ENCODE data around the gene HRH3. TPM values are rescaled to one million over a fixed set of nuclear protein-coding genes. Genes with fewer than 3 reads are reported as not detected.

HRH3 gene
- total RNA-seq, 1 experiment from 2014 or later, result not detected

DNA sequence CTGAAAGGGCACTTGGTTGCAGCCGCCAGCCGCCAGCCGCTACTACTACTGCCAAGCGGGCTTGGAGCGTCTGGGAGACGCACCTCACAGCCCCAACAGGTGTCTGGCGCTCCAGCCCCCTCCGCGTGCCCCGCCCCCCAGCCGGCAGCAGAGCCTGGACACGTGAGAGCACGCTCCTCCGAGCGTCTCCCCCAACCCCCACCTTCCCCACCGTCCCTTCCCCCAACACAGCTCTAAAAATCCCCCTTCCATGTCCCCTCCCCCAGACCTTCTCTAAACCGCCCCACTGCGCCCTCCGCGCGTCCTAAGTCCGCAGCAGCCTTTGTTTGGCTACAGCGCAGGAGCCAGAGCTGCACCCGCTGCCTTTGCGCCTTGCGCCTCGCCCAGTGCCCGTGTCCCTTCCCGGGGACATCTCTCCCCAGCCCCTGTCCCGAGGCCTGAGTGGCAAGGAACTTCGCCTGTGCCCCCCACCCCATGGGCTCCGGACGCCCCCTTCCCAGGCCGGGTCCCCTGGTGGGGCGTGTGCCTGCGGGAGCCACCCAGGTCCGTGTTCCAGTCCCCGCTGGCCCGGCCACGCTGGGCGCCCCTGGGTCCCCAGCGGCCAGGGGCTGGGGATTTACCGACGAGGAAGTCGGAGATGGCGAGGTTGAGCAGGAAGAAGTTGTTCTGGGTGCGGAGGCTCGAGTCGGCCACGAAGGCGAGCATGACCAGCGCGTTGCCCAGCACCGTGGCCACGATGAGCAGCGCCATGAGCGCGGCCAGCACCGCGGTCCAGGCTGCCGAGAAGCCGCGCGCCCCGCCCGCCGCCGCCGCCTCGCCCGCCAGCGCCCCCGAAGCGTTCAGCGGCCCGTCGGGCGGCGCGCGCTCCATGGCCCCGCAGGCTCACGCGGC, 732 bp downstream of the HRH3 start:
- Histone ChIP-seq H3K4me2 (ENCODE audit: low read depth, low read length, poor library complexity, severe bottlenecking) (no peak overlapping the region), H3K9me2 (replicated peaks; ENCODE audit: insufficient read depth, low read length) (no peaks in the 10 kb centered on the region), H3K79me2 (ENCODE audit: low read length) (no peaks in the 10 kb centered on the region), H2AFZ (ENCODE audit: low read length) (no peak overlapping the region), H3K27ac (ENCODE audit: low read length) (no peak overlapping the region), H3K4me3 (ENCODE audit: low read length) (no peak overlapping the region), H3K4me1 (ENCODE audit: low read length) (peaks cover 23% of the 10 kb centered on the region), H3K27me3 (ENCODE audit: low read length) (no peaks in the 10 kb centered on the region), H3K9me3 (ENCODE audit: low read length) (no peaks in the 10 kb centered on the region), H3K36me3 (ENCODE audit: insufficient read depth, low read length) (no peaks in the 10 kb centered on the region), H3K9ac (ENCODE audit: low read length) (no peak overlapping the region), H4K20me1 (ENCODE audit: insufficient read depth, low read depth, low read length) (peaks cover 36% of the 10 kb centered on the region)
- no peak for DNase-seq

DNA sequence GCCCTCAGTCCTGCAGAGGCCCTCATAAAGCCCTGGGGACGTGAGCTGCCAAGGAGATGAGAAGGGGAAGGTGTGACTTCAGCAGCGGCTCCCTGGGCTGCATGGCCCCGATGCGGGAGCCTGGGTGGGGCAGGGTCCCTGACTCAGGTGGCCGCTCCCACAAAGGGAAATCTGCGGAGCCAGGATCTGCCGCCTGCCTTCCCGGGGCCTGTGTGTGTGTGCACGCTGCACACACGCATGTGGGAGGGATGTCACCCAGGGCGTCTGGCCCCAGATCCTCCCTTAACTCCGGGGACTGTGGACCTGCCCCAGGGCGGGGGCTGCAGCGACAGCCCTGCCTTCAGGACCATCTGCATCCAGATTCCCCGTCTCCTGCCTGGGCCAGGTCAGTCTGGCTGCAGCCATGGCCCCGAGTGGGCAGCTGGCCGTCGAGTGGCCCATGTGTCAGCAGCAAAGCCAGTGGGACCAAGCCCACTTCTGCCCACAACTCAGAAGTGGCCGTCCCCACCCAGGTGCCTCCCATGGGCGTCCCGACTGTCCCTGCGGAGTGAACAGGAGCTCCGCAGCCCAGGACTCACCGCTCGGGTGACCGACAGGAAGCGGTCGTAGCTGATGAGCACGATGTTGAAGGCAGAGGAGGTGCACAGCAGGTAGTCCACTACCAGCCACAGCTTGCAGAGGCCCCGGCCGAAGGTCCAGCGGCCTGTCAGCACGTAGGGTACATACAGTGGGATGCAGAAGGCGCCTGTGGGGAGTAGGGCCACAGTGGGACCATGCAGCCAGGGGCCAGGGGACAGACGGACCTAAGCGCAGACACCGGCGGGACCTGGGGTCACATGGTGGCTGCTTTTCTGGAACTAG, 1.9 kb downstream of the HRH3 start:
- H3K9me3 ChIP-seq (ENCODE audit: low read length), result no peaks in the 10 kb centered on the region
- H3K36me3 ChIP-seq (ENCODE audit: insufficient read depth, low read length), result no peaks in the 10 kb centered on the region
- H3K4me3 ChIP-seq (ENCODE audit: low read length), result no peak overlapping the region
- H3K27ac ChIP-seq (ENCODE audit: low read length), result no peak overlapping the region
- no peak overlapping the region for H2AFZ ChIP-seq (ENCODE audit: low read length)
- H4K20me1 ChIP-seq (ENCODE audit: insufficient read depth, low read depth, low read length), result peaks cover 39% of the 10 kb centered on the region
- H3K4me1 ChIP-seq (ENCODE audit: low read length), result peaks cover 30% of the 10 kb centered on the region
- H3K27me3 ChIP-seq (ENCODE audit: low read length), result no peaks in the 10 kb centered on the region
- no peak overlapping the region for H3K9ac ChIP-seq (ENCODE audit: low read length)
- H3K79me2 ChIP-seq (ENCODE audit: low read length), result no peaks in the 10 kb centered on the region
- peak; percentile 74 for DNase-seq
- H3K4me2 ChIP-seq (ENCODE audit: low read depth, low read length, poor library complexity, severe bottlenecking), result peak overlapping the region; percentile 56
- H3K9me2 ChIP-seq (replicated peaks; ENCODE audit: insufficient read depth, low read length), result no peaks in the 10 kb centered on the region

GRCh38 chr20:62216636-62217566, 3.2 kb downstream of the HRH3 start:
- H3K36me3 ChIP-seq (ENCODE audit: insufficient read depth, low read length), result no peaks in the 10 kb centered on the region
- no peaks in the 10 kb centered on the region for H3K79me2 ChIP-seq (ENCODE audit: low read length)
- H3K27ac ChIP-seq (ENCODE audit: low read length), result no peak overlapping the region
- H4K20me1 ChIP-seq (ENCODE audit: insufficient read depth, low read depth, low read length), result peaks cover 39% of the 10 kb centered on the region
- no peak overlapping the region for H3K4me3 ChIP-seq (ENCODE audit: low read length)
- no peak overlapping the region for H3K9ac ChIP-seq (ENCODE audit: low read length)
- no peaks in the 10 kb centered on the region for H3K9me2 ChIP-seq (replicated peaks; ENCODE audit: insufficient read depth, low read length)
- peak overlapping the region; percentile 56 for H3K4me2 ChIP-seq (ENCODE audit: low read depth, low read length, poor library complexity, severe bottlenecking)
- H3K9me3 ChIP-seq (ENCODE audit: low read length), result no peaks in the 10 kb centered on the region
- peaks cover 30% of the 10 kb centered on the region for H3K4me1 ChIP-seq (ENCODE audit: low read length)
- no peaks in the 10 kb centered on the region for H3K27me3 ChIP-seq (ENCODE audit: low read length)
- no peak overlapping the region for H2AFZ ChIP-seq (ENCODE audit: low read length)
- peak; percentile 84 for DNase-seq

DNA sequence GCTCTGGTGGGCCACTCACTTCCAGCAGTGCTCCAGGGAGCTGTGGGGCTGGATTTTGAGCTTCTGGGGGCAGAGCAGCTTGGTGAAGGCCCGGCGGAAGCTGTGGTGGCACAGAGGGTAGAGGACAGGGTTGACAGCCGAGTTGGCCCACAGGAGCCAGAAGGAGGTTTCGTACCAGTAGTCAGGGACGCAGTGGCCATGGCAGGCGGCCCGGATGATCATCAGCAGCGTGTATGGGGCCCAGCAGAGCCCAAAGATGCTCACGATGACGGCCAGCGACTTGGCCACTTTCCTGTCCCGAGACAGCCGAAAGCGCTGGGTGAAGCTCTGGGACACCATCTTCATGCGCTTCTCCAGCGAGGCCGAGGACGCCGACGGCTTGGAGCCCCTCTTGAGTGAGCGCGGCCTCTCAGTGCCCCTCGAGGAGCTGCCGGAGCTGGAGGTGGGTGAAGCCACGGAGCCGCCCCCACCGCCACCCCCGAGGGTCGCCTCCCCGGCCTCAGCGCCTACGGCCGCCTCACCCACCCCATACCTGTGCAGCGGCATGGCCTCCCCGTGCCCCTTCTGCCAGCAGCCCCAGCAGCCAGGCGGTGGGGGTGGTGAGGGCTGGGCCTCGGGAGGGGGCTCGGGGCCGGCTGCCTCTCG, 4.0 kb downstream of the HRH3 start:
- Histone ChIP-seq H3K27me3 (ENCODE audit: low read length) (no peaks in the 10 kb centered on the region), H4K20me1 (ENCODE audit: insufficient read depth, low read depth, low read length) (peaks cover 38% of the 10 kb centered on the region), H3K4me1 (ENCODE audit: low read length) (peaks cover 30% of the 10 kb centered on the region), H3K9me3 (ENCODE audit: low read length) (no peaks in the 10 kb centered on the region), H3K4me2 (ENCODE audit: low read depth, low read length, poor library complexity, severe bottlenecking) (no peak overlapping the region), H3K79me2 (ENCODE audit: low read length) (no peaks in the 10 kb centered on the region), H3K4me3 (ENCODE audit: low read length) (no peak overlapping the region), H3K27ac (ENCODE audit: low read length) (no peak overlapping the region), H3K9ac (ENCODE audit: low read length) (no peak overlapping the region), H2AFZ (ENCODE audit: low read length) (no peak overlapping the region), H3K36me3 (ENCODE audit: insufficient read depth, low read length) (no peaks in the 10 kb centered on the region), H3K9me2 (replicated peaks; ENCODE audit: insufficient read depth, low read length) (no peaks in the 10 kb centered on the region)
- DNase-seq, result no peak

- Histone ChIP-seq H3K4me1 (ENCODE audit: low read length) (peaks cover 30% of the 10 kb centered on the region), H3K4me3 (ENCODE audit: low read length) (no peak overlapping the region), H3K79me2 (ENCODE audit: low read length) (no peaks in the 10 kb centered on the region), H3K27ac (ENCODE audit: low read length) (no peak overlapping the region), H3K9me2 (replicated peaks; ENCODE audit: insufficient read depth, low read length) (no peaks in the 10 kb centered on the region), H3K9me3 (ENCODE audit: low read length) (no peaks in the 10 kb centered on the region), H3K4me2 (ENCODE audit: low read depth, low read length, poor library complexity, severe bottlenecking) (no peak overlapping the region), H4K20me1 (ENCODE audit: insufficient read depth, low read depth, low read length) (peaks cover 38% of the 10 kb centered on the region), H3K36me3 (ENCODE audit: insufficient read depth, low read length) (no peaks in the 10 kb centered on the region), H2AFZ (ENCODE audit: low read length) (no peak overlapping the region), H3K27me3 (ENCODE audit: low read length) (no peaks in the 10 kb centered on the region), H3K9ac (ENCODE audit: low read length) (no peak overlapping the region)
- no peak for DNase-seq
These were observed 4.8 kb downstream of the HRH3 start for GRCh38 chr20:62215020-62215990.

- Histone ChIP-seq H3K4me1 (ENCODE audit: low read length) (peaks cover 30% of the 10 kb centered on the region), H3K9me2 (replicated peaks; ENCODE audit: insufficient read depth, low read length) (no peaks in the 10 kb centered on the region), H3K79me2 (ENCODE audit: low read length) (no peaks in the 10 kb centered on the region), H3K9ac (ENCODE audit: low read length) (no peak overlapping the region), H3K9me3 (ENCODE audit: low read length) (no peaks in the 10 kb centered on the region), H4K20me1 (ENCODE audit: insufficient read depth, low read depth, low read length) (peaks cover 41% of the 10 kb centered on the region), H2AFZ (ENCODE audit: low read length) (no peak overlapping the region), H3K4me3 (ENCODE audit: low read length) (no peak overlapping the region), H3K27ac (ENCODE audit: low read length) (no peak overlapping the region), H3K4me2 (ENCODE audit: low read depth, low read length, poor library complexity, severe bottlenecking) (no peak overlapping the region), H3K27me3 (ENCODE audit: low read length) (no peaks in the 10 kb centered on the region), H3K36me3 (ENCODE audit: insufficient read depth, low read length) (no peaks in the 10 kb centered on the region)
- peak; percentile 55 for DNase-seq
These were observed 6.0 kb downstream of the HRH3 start for GRCh38 chr20:62214067-62214466.

GRCh38 chr20:62212299-62212698, 7.8 kb downstream of the HRH3 start:
- Histone ChIP-seq H3K27me3 (ENCODE audit: low read length) (no peaks in the 10 kb centered on the region), H3K27ac (ENCODE audit: low read length) (no peak overlapping the region), H4K20me1 (ENCODE audit: insufficient read depth, low read depth, low read length) (peaks cover 25% of the 10 kb centered on the region; the same call in 1 of the 2 replicates), H3K4me2 (ENCODE audit: low read depth, low read length, poor library complexity, severe bottlenecking) (no peak overlapping the region), H3K4me3 (ENCODE audit: low read length) (no peak overlapping the region), H3K9me2 (replicated peaks; ENCODE audit: insufficient read depth, low read length) (no peaks in the 10 kb centered on the region), H3K79me2 (ENCODE audit: low read length) (no peaks in the 10 kb centered on the region), H3K9ac (ENCODE audit: low read length) (no peak overlapping the region), H2AFZ (ENCODE audit: low read length) (no peak overlapping the region), H3K9me3 (ENCODE audit: low read length) (no peaks in the 10 kb centered on the region), H3K36me3 (ENCODE audit: insufficient read depth, low read length) (no peaks in the 10 kb centered on the region), H3K4me1 (ENCODE audit: low read length) (peaks cover 18% of the 10 kb centered on the region)
- no peak for DNase-seq

All from Karpas-422 (cell line).